Coronary artery (tissue), 2 donors: ENCODE measurements around the gene REXO1.

Experiments
- DNase-seq: peaks from one replicate; pipeline ENCODE4 v3.0.0-alpha.2; 2017; ENCODE audit warnings: low spot score
- H3K27ac ChIP-seq, 2 donors: fragments of 200-600 bp; sonication (generic); one replicate each; pipeline ENCODE4 v1.5.1; 2016 to 2019
- H3K4me3 ChIP-seq: fragments of 200-600 bp; sonication (generic); 2 replicates; pipeline ENCODE4 v1.5.1; 2016; ENCODE audit warnings: mild to moderate bottlenecking, moderate library complexity
- TF ChIP-seq, protein P1 (sequence below): fragments of 200-600 bp; sonication (generic); IDR thresholded peaks from one replicate; pipeline ENCODE4 v1.5.1; 2019; ENCODE audit warnings: antibody characterized with exemption

The REXO1 gene

DNA sequence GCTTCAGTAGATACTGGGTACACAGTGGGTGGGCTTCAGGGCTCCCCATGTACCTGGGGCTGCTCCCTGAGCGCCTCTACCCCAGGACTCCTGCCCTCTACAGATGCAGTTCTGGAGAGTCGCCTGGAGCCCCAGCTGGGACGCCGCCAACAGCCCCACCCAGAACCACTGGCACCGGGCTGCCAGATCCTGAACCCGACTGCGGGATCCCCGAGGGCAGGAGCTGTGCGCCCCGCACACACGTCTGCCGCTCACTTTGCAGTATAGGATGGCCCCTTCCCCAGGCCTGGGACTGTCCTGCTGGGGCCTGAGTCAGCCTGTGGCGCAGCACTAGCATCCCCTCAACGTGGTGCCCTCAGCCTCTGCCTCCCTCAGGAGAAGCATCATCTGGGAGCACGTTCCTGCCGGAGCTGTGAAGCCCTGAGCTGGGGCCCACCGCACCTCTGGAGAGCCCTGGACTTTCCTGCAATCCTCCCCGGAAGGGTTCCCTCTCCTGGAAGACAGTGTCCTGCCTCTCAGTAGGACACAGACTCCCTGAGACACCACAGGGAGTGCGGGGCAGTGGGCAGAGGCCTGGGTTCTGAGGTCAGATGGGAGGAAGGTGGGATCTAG, 3.7 kb downstream of the REXO1 start:
- Histone ChIP-seq H3K4me3 (no peak overlapping the region), H3K27ac (no peak overlapping the region)
- TF ChIP-seq, protein P1, sequence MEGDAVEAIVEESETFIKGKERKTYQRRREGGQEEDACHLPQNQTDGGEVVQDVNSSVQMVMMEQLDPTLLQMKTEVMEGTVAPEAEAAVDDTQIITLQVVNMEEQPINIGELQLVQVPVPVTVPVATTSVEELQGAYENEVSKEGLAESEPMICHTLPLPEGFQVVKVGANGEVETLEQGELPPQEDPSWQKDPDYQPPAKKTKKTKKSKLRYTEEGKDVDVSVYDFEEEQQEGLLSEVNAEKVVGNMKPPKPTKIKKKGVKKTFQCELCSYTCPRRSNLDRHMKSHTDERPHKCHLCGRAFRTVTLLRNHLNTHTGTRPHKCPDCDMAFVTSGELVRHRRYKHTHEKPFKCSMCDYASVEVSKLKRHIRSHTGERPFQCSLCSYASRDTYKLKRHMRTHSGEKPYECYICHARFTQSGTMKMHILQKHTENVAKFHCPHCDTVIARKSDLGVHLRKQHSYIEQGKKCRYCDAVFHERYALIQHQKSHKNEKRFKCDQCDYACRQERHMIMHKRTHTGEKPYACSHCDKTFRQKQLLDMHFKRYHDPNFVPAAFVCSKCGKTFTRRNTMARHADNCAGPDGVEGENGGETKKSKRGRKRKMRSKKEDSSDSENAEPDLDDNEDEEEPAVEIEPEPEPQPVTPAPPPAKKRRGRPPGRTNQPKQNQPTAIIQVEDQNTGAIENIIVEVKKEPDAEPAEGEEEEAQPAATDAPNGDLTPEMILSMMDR: no peak

GRCh38 chr19:1843646-1844394, 4.5 kb downstream of the REXO1 start:
- Histone ChIP-seq H3K27ac (no peak overlapping the region), H3K4me3 (no peak overlapping the region)
- DNase-seq: no peak
- TF ChIP-seq, protein P1: no peak

More for the DNA sequence above, 3.7 kb downstream of the REXO1 start:
- DNase-seq: no peak

GRCh38 chr19:1843116-1843515, 5.2 kb downstream of the REXO1 start:
- no peak for DNase-seq
- TF ChIP-seq, protein P1: no peak
- no peak overlapping the region for H3K27ac ChIP-seq
- H3K4me3 ChIP-seq: no peak overlapping the region

DNA sequence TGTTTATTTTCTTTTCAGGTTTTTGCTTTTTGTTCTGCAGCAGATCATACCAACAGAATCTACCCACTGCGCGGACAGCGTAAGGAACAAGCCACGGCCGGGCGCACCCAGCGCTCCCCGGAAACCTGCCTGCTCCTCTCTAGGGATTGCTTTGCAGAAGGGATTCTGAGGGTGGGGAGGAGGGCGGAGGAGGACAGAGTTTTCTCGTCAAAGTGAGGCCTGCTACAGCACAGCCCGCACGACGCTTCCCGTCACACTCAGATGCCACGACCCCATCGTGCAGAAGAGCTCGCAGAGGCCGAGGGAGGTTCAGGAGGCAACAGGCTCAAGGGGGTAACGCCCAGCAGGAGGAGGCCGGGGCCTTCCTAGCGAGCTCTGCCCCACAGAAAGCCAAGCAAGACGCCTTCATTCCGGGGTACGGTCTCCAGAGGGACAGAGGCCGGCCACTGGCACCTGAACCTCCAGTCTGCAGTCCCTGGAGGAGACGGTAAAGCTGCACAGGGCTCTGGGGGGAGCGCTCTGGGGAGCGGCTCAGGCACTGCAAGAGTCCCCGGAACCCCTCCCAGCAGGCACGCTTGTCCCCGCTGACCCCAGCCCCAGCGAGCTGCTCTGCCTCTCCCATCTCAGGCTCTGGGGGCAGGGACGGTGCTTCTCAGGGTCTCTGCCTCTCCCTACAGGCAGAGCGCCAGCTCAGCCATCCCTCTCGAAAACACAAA, 6.9 kb downstream of the REXO1 start:
- TF ChIP-seq, protein P1: no peak
- Histone ChIP-seq H3K27ac (peak overlapping the region in 1 of 2 donors; percentile 48), H3K4me3 (no peak overlapping the region)
- no peak for DNase-seq

GRCh38 chr19:1840541-1841115, 7.7 kb downstream of the REXO1 start:
- H3K4me3 ChIP-seq: no peak overlapping the region
- TF ChIP-seq, protein P1: no peak
- peak overlapping the region in 1 of 2 donors; percentile 48 for H3K27ac ChIP-seq
- DNase-seq: no peak

DNA sequence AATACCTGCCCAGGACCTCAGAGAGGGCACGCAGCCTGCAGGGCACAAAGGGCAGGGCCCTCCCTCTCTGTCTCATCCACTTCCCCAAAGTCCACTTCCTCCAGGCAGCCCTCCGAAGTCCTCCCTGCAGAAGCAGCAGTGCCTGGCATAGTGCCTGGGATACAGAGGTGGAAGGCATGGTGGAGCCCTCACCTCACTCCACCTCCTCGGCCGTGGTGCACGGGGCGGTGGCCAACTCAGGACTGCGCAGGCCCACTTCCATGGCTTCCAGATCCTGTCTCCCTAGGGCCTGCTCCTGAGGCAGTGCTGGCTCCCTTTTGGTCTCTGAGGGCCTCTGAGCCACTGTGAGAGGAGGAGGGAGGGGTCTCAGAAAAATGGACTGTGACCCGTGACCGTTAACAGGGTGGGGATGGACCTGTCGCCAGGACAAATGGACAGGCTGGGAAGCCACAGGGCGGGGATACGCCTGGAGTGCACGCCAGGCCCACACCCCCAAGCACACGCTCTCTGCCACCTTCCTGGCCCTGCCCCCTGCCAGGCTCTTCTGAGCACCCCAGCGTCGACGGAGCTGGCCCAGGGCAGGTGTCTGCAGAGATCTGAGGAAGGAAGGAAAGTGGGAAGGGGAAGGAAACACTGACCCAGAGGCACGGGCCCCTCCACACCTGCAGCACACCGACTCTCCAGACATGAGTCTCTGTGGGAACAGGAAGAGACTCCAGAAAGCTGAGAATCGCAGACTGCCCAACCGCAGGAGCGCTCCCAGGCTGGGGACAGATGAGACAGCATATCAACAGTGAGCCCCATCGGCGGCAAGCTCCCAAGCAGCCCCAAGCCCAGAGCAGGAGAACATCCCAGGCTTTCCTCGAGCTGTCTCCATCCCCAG, 8.4 kb downstream of the REXO1 start:
- TF ChIP-seq, protein P1: no peak
- peak overlapping the region in 1 of 2 donors; percentile 48 for H3K27ac ChIP-seq
- no peak for DNase-seq
- H3K4me3 ChIP-seq: no peak overlapping the region
